Mammary epithelial cell (primary cell): ENCODE data around the gene TPGS1.

Experiments used
- EZH2 ChIP-seq: IDR thresholded peaks from 2 replicates; pipeline ENCODE4 v1.6.1; 2012; ENCODE audit warnings: low read length, inconsistent platforms, borderline replicate concordance
- TF ChIP-seq, protein P1 (sequence below), 2 donors: IDR thresholded peaks in 1 of 2; conservative IDR thresholded peaks in 1 of 2; 2 replicates each; pipeline ENCODE4 v1.5.1; 2011 to 2012; ENCODE audit warnings: inconsistent platforms in 2 of 2, low read length in 2 of 2, mild to moderate bottlenecking in 2 of 2, control low read depth in 1 of 2, low read depth in 1 of 2; ENCODE audit not compliant: insufficient read depth in 1 of 2; ENCODE audit errors: extremely low read depth in 1 of 2

DNA sequence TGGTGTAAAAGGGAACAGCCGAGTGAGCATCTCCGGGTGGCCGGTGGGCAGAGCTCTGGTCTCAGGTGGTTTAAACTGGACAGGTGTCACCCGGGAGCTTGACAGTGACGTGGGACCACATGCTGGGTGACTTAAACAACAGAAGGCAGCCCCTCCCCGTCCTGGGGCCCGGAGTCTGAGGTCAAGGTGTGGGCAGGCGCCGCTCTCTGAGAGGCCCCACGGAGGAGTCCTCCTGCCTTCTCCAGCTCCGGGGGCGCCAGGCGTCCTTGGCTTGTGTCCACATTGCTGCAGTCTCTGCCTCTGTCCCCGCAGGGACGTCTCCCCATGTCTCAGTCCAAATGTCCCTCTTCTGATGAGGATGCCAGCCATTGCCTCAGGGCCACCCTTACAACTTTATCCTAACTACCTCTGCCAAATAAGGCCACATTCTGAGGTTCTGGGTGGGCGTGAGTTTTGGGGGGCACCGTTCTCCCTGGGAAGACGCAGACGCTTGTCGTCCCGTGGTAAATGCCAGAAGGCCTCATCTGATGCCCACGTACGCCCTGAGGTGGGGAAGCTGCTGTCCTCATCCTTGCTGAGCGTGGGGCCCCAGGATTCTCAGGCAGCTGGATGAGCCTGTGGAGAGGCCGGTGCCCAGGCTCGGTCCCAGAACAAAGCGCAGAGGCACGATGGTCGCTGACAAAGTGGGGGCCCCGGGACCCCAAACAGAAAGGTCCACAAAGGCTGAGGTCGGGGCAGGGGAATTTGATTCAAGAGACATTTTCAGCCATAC, 49.5 kb downstream of the TPGS1 start:
- TF ChIP-seq, protein P1, sequence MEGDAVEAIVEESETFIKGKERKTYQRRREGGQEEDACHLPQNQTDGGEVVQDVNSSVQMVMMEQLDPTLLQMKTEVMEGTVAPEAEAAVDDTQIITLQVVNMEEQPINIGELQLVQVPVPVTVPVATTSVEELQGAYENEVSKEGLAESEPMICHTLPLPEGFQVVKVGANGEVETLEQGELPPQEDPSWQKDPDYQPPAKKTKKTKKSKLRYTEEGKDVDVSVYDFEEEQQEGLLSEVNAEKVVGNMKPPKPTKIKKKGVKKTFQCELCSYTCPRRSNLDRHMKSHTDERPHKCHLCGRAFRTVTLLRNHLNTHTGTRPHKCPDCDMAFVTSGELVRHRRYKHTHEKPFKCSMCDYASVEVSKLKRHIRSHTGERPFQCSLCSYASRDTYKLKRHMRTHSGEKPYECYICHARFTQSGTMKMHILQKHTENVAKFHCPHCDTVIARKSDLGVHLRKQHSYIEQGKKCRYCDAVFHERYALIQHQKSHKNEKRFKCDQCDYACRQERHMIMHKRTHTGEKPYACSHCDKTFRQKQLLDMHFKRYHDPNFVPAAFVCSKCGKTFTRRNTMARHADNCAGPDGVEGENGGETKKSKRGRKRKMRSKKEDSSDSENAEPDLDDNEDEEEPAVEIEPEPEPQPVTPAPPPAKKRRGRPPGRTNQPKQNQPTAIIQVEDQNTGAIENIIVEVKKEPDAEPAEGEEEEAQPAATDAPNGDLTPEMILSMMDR (conservative IDR thresholded peaks at IDR 0.05 in 1 of 2, IDR thresholded peaks at IDR 0.05 in 1 of 2; ENCODE audit: extremely low read depth in 1 of 2, insufficient read depth in 1 of 2, low read depth in 1 of 2, low read length in 2 of 2) = no peak
- TF ChIP-seq EZH2 = no peak
